ENCODE data around the gene ZFTA.

GRCh38 chr11:63783925-63784592, 15.5 kb upstream of the ZFTA start:
- no peak for TF ChIP-seq CTCF (IDR thresholded peaks at IDR 0.05)
- TF ChIP-seq EZH2 (IDR thresholded peaks at IDR 0.05; ENCODE audit: borderline replicate concordance, insufficient read depth, low read depth, low read length, poor library complexity, severe bottlenecking), result no peak

Data from B cell (primary cell).